ENCODE measurements around the gene SERPINB8. TPM values are rescaled to one million over a fixed set of nuclear protein-coding genes. Genes with fewer than 3 reads are reported as not detected.

The SERPINB8 gene
- total and polyA plus RNA-seq, 4 experiments from 2014 or later = 13.8 to 16.3 (median 15.3) TPM

GRCh38 chr18:64029096-64029495, 59.2 kb downstream of the SERPINB8 start:
- H3K36me3 ChIP-seq (ENCODE audit: insufficient read depth, low read length) = no peaks in the 10 kb centered on the region
- DNase-seq = no peak
- H3K27me3 Mint-ChIP-seq = peaks cover 7 to 25% of the 10 kb centered on the region in 2 donors
- no peak overlapping the region for H3K27ac Mint-ChIP-seq
- POLR2A ChIA-PET (ENCODE audit: partially characterized antibody) = no interaction called here
- H3K4me1 Mint-ChIP-seq = no peaks in the 10 kb centered on the region
- no peak overlapping the region for H3K4me3 Mint-ChIP-seq
- CTCF ChIA-PET (ENCODE audit: partially characterized antibody) = no interaction called here
- no peaks in the 10 kb centered on the region for H3K4me1 ChIP-seq (ENCODE audit: insufficient read depth, low read length)
- no peaks in the 10 kb centered on the region for H3K36me3 Mint-ChIP-seq
- intact Hi-C loops (cut with micrococcal nuclease) = no loop called here
- H3K27ac ChIP-seq (ENCODE audit: low read depth, low read length) = no peak overlapping the region
- no peaks in the 10 kb centered on the region for H3K9me3 Mint-ChIP-seq
- no peak overlapping the region for H3K4me3 ChIP-seq (ENCODE audit: low read length in 2 of 2)
- no peaks in the 10 kb centered on the region for H3K9me3 ChIP-seq (ENCODE audit: control insufficient read depth in 1 of 2, low read length in 2 of 2)
- no peaks in the 10 kb centered on the region for H3K27me3 ChIP-seq (ENCODE audit: insufficient read depth, low read length)

GRCh38 chr18:64031411-64031810, 61.5 kb downstream of the SERPINB8 start:
- H3K4me1 ChIP-seq (ENCODE audit: insufficient read depth, low read length) = no peaks in the 10 kb centered on the region
- intact Hi-C loops (cut with micrococcal nuclease) = no loop called here
- POLR2A ChIA-PET (ENCODE audit: partially characterized antibody) = no interaction called here
- no peak overlapping the region for H3K4me3 ChIP-seq (ENCODE audit: low read length in 2 of 2)
- CTCF ChIA-PET (ENCODE audit: partially characterized antibody) = no interaction called here
- no peak for DNase-seq
- Mint-ChIP-seq H3K4me3 (no peak overlapping the region), H3K9me3 (no peaks in the 10 kb centered on the region), H3K27me3 (peaks cover 7 to 25% of the 10 kb centered on the region in 2 donors), H3K36me3 (no peaks in the 10 kb centered on the region), H3K4me1 (no peaks in the 10 kb centered on the region), H3K27ac (no peak overlapping the region)
- H3K9me3 ChIP-seq (ENCODE audit: control insufficient read depth in 1 of 2, low read length in 2 of 2) = no peaks in the 10 kb centered on the region
- no peaks in the 10 kb centered on the region for H3K27me3 ChIP-seq (ENCODE audit: insufficient read depth, low read length)
- H3K27ac ChIP-seq (ENCODE audit: low read depth, low read length) = no peak overlapping the region
- no peaks in the 10 kb centered on the region for H3K36me3 ChIP-seq (ENCODE audit: insufficient read depth, low read length)

- POLR2A ChIA-PET (ENCODE audit: partially characterized antibody) = no interaction called here
Measured at GRCh38 chr18:64032312-64032711, 62.4 kb downstream of the SERPINB8 start.

GRCh38 chr18:64037812-64038414, 68.0 kb downstream of the SERPINB8 start:
- peaks cover 2 to 4% of the 10 kb centered on the region in 2 donors for H3K27me3 Mint-ChIP-seq
- H3K36me3 ChIP-seq (ENCODE audit: insufficient read depth, low read length) = no peaks in the 10 kb centered on the region
- H3K27ac ChIP-seq (ENCODE audit: low read depth, low read length) = no peak overlapping the region
- no peaks in the 10 kb centered on the region for H3K27me3 ChIP-seq (ENCODE audit: insufficient read depth, low read length)
- H3K4me3 Mint-ChIP-seq = no peak overlapping the region
- no peak overlapping the region for H3K4me3 ChIP-seq (ENCODE audit: low read length in 2 of 2)
- H3K36me3 Mint-ChIP-seq = no peaks in the 10 kb centered on the region
- H3K9me3 ChIP-seq (ENCODE audit: control insufficient read depth in 1 of 2, low read length in 2 of 2) = no peaks in the 10 kb centered on the region
- H3K4me1 ChIP-seq (ENCODE audit: insufficient read depth, low read length) = no peaks in the 10 kb centered on the region
- ChIA-PET CTCF (ENCODE audit: partially characterized antibody) (interaction anchor here (1.0 to 1.9 kb wide), 4 partner anchors 8 to 43 kb away, joined by 3 to 6 read pairs (median 4); no protein-coding TSS in a partner anchor), POLR2A (ENCODE audit: partially characterized antibody) (no interaction called here)
- peaks cover 0 to 5% (median 1%) of the 10 kb centered on the region in 8 donors for H3K9me3 Mint-ChIP-seq
- DNase-seq = peak in 2 of 5 donors; percentile 3 to 11
- H3K27ac Mint-ChIP-seq = no peak overlapping the region
- intact Hi-C loops (cut with micrococcal nuclease) = no loop called here
- H3K4me1 Mint-ChIP-seq = no peaks in the 10 kb centered on the region

More at GRCh38 chr18:64032312-64032711, 62.4 kb downstream of the SERPINB8 start:
- Mint-ChIP-seq H3K36me3 (no peaks in the 10 kb centered on the region), H3K27ac (no peak overlapping the region), H3K4me1 (no peaks in the 10 kb centered on the region), H3K9me3 (no peaks in the 10 kb centered on the region), H3K4me3 (no peak overlapping the region), H3K27me3 (peaks cover 5 to 27% of the 10 kb centered on the region in 2 donors)
- no peaks in the 10 kb centered on the region for H3K9me3 ChIP-seq (ENCODE audit: control insufficient read depth in 1 of 2, low read length in 2 of 2)
- H3K36me3 ChIP-seq (ENCODE audit: insufficient read depth, low read length) = no peaks in the 10 kb centered on the region
- no peak for DNase-seq
- H3K27ac ChIP-seq (ENCODE audit: low read depth, low read length) = no peak overlapping the region
- CTCF ChIA-PET (ENCODE audit: partially characterized antibody) = interaction anchor here (0.9 kb wide), 1 partner anchor 38 kb away, joined by 3 read pairs; no protein-coding TSS in a partner anchor
- no peak overlapping the region for H3K4me3 ChIP-seq (ENCODE audit: low read length in 2 of 2)
- no peaks in the 10 kb centered on the region for H3K27me3 ChIP-seq (ENCODE audit: insufficient read depth, low read length)
- H3K4me1 ChIP-seq (ENCODE audit: insufficient read depth, low read length) = no peaks in the 10 kb centered on the region
- intact Hi-C loops (cut with micrococcal nuclease) = no loop called here

Other genes with a start within 250 kb of the SERPINB8 start
- gene SERPINB7, start 194.7 kb upstream of the SERPINB8 start, total RNA-seq = not detected
- not detected for gene SERPINB7, start 194.7 kb upstream of the SERPINB8 start, polyA plus RNA-seq
- gene SERPINB2, start 82.4 kb upstream of the SERPINB8 start, total RNA-seq = 1 to 10 TPM; 1.2 to 1.7 TPM
- gene SERPINB2, start 82.4 kb upstream of the SERPINB8 start, polyA plus RNA-seq = not detected
- gene SERPINB10, start 62.1 kb upstream of the SERPINB8 start, total RNA-seq = not detected
- not detected for gene SERPINB10, start 62.1 kb upstream of the SERPINB8 start, polyA plus RNA-seq
- gene HMSD, start 20.8 kb upstream of the SERPINB8 start, total RNA-seq = 1 to 10 TPM; 1.8 to 2.2 TPM
- gene HMSD, start 20.8 kb upstream of the SERPINB8 start, polyA plus RNA-seq = not detected
- not detected for gene LINC00305, start 179.0 kb downstream of the SERPINB8 start, total RNA-seq
- gene LINC00305, start 179.0 kb downstream of the SERPINB8 start, polyA plus RNA-seq = not detected

Data from CD4-positive, alpha-beta memory T cell (primary cell).